LNCaP clone FGC (cell line): ENCODE data around the gene ADK.

Experiments
- DNase-seq: peaks from one replicate; pipeline ENCODE4 v3.0.0-alpha.2; 2011; ENCODE audit warnings: low read depth
- H3K4me3 ChIP-seq: 2 replicates; pipeline ENCODE4 v1.5.1; 2011; ENCODE audit warnings: mild to moderate bottlenecking, low read depth, low read length, control low read depth
- CTCF ChIP-seq: IDR thresholded peaks from 2 replicates; pipeline ENCODE4 v1.5.1; 2012; ENCODE audit warnings: mild to moderate bottlenecking; ENCODE audit not compliant: control insufficient read depth, insufficient read depth; ENCODE audit errors: extremely low read depth

Gene ADK

GRCh38 chr10:74642901-74643595, 492.0 kb downstream of the ADK start:
- DNase-seq: no peak
- H3K4me3 ChIP-seq: no peak overlapping the region
- no peak for TF ChIP-seq CTCF

- no peak overlapping the region for H3K4me3 ChIP-seq
- TF ChIP-seq CTCF: no peak
- DNase-seq: no peak
Measured at GRCh38 chr10:74643596-74643975, 492.6 kb downstream of the ADK start.

- no peak for TF ChIP-seq CTCF
- no peak for DNase-seq
- no peak overlapping the region for H3K4me3 ChIP-seq
Measured at GRCh38 chr10:74644738-74645137, 493.7 kb downstream of the ADK start.

DNA sequence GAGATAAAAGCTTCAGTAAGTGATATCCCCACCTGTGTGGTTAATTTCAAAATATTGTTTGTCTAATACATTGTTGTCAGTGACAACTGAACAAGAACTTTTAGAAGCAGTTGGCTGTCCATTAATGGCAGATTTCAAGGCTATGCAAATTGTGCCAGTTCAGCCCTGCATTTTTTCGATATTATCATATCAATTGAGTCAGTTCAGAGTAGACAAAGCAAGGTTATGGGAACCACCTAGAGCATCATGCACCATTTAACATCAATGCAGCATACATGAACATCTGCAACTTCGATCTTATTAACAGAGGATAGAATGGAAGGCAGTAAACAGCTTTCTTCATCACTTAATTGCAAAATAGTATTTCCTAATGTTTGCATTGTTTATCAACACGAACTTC, 494.7 kb downstream of the ADK start:
- no peak for DNase-seq
- TF ChIP-seq CTCF: no peak
- no peak overlapping the region for H3K4me3 ChIP-seq

DNA sequence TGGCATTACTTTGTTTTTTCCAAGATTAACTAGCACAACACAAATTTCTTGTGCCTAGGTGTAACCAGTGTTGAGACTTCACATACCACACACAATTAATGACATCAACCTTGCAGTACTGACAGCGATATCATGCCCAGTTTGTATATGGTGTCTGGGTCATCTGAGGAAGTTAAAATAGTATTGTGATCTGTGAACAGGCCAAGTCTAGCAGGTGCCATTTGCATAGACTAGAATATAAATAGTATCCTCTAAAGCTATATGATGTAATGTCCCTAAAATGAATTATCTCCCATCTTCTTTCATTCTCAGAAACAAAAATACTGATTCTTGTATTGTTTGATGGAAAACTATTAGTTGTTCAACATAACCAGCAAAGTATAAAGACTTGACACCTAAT, 499.6 kb downstream of the ADK start:
- TF ChIP-seq CTCF: no peak
- DNase-seq: no peak
- H3K4me3 ChIP-seq: no peak overlapping the region

- DNase-seq: no peak
- no peak for TF ChIP-seq CTCF
Measured at GRCh38 chr10:74651565-74651964, 500.5 kb downstream of the ADK start.

DNA sequence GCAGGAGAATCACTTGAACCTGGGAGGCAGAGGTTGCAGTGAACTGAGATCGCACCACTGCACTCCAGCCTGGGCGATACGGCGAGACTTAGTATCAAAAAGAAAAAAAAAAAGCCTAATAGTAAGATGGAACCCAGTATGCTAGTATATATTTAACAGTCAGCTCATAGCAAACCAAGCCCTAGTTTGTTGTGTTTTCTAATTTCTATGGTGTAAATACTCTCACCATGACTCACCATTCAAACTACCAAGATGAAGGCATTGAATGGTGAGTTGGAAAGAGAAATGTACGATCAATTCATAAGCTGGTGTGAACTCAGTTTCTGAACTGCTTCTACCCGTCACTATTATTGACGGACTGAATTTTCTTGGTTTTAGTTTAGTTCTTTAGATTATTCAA, 501.6 kb downstream of the ADK start:
- no peak for TF ChIP-seq CTCF
- DNase-seq: no peak
- no peak overlapping the region for H3K4me3 ChIP-seq

More at GRCh38 chr10:74651565-74651964, 500.5 kb downstream of the ADK start:
- H3K4me3 ChIP-seq: no peak overlapping the region
